Adipocyte (in vitro differentiated cells): ENCODE measurements around the gene EPB41L1.
"Not testable (repeated sequence)": the region's sequence is repeated elsewhere in the genome, so short reads cannot be mapped to it uniquely, and the experiment has no call there.

Source experiments
- DNase-seq: peaks from one replicate; pipeline ENCODE4 v3.0.0-alpha.2; 2015; ENCODE audit warnings: low read depth
- H3K27me3 ChIP-seq: replicated peaks from 2 replicates; pipeline ENCODE4 v1.7.0; 2013; ENCODE audit warnings: mild to moderate bottlenecking, low read length, moderate library complexity; ENCODE audit not compliant: control insufficient read depth, insufficient read depth
- H3K36me3 ChIP-seq: 2 replicates; pipeline ENCODE4 v1.7.0; 2013; ENCODE audit warnings: low read length, mild to moderate bottlenecking, moderate library complexity; ENCODE audit not compliant: control insufficient read depth, insufficient read depth, severe bottlenecking
- H3K4me1 ChIP-seq: 2 replicates; pipeline ENCODE4 v1.7.0; 2013; ENCODE audit warnings: mild to moderate bottlenecking, low read length, moderate library complexity; ENCODE audit not compliant: control insufficient read depth, insufficient read depth
- H3K4me3 ChIP-seq: 2 replicates; pipeline ENCODE4 v1.7.0; 2013; ENCODE audit warnings: mild to moderate bottlenecking, low read length, moderate library complexity
- H3K9ac ChIP-seq: 2 replicates; pipeline ENCODE4 v1.7.0; 2013; ENCODE audit warnings: mild to moderate bottlenecking, low read length, moderate library complexity
- H3K9me3 ChIP-seq: 2 replicates; pipeline ENCODE4 v1.7.0; 2013; ENCODE audit warnings: mild to moderate bottlenecking, low read length, moderate library complexity; ENCODE audit not compliant: control insufficient read depth

The EPB41L1 gene

GRCh38 chr20:36128463-36129159 is 25.9 kb upstream of the EPB41L1 start:
- H3K4me3 ChIP-seq, result peak overlapping the region; percentile 62
- H3K36me3 ChIP-seq, result no peaks in the 10 kb centered on the region
- H3K9me3 ChIP-seq, result no peaks in the 10 kb centered on the region
- peak; percentile 50 for DNase-seq
- H3K4me1 ChIP-seq, result peaks cover 38% of the 10 kb centered on the region
- no peaks in the 10 kb centered on the region for H3K27me3 ChIP-seq
- peak overlapping the region; percentile 68 for H3K9ac ChIP-seq

GRCh38 chr20:36129160-36129543 is 25.4 kb upstream of the EPB41L1 start:
- no peaks in the 10 kb centered on the region for H3K36me3 ChIP-seq
- DNase-seq, result no peak
- H3K9me3 ChIP-seq, result no peaks in the 10 kb centered on the region
- H3K9ac ChIP-seq, result peak overlapping the region; percentile 21
- H3K4me1 ChIP-seq, result peaks cover 39% of the 10 kb centered on the region
- H3K27me3 ChIP-seq, result no peaks in the 10 kb centered on the region
- H3K4me3 ChIP-seq, result peak overlapping the region; percentile 62

DNA sequence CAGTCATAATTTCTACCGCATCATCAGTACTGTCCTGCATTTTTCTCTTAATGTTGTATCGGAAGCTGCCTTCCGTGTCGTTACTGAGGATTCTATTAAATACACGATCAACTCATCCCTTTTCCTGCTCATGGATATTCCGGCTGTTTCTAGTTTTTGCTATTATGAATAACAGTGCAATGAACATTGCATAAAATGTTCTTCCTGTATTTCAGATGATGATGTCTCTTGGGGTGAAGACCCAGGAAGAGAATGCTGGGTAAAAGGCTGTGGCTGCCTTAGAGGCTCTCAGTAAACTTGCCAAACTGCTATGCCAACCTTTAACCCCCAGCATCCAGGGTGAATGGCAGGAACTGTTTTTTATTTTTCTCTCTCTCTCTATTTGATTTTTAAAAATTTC is 24.1 kb upstream of the EPB41L1 start:
- Histone ChIP-seq H3K36me3 (no peaks in the 10 kb centered on the region), H3K9me3 (no peaks in the 10 kb centered on the region), H3K27me3 (no peaks in the 10 kb centered on the region), H3K4me3 (no peak overlapping the region), H3K9ac (peak overlapping the region; percentile 55), H3K4me1 (peaks cover 44% of the 10 kb centered on the region)
- DNase-seq, result no peak

DNA sequence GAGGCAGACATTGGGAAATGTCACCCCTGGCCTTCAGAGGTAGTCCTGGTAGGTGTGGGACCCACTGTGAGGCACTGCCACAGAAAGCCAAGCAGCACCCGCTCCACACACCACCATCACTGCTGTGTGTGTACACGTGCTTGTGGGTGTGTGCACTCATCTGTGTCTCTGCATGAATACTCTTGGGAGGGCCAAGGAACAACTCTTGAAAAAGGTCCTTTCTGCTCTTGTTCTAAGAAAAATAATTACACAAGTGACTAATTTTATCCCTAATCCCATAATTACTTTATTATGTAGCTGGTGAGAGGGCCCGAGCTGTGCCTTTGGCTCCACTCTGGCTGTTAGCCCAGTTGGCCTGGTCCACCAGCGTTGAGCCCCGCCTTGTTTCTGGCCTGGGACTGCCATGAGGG is 21.7 kb upstream of the EPB41L1 start:
- DNase-seq, result no peak
- Histone ChIP-seq H3K4me3 (no peak overlapping the region), H3K4me1 (peaks cover 40% of the 10 kb centered on the region), H3K27me3 (no peaks in the 10 kb centered on the region), H3K9me3 (no peaks in the 10 kb centered on the region), H3K9ac (no peak overlapping the region), H3K36me3 (no peaks in the 10 kb centered on the region)

DNA sequence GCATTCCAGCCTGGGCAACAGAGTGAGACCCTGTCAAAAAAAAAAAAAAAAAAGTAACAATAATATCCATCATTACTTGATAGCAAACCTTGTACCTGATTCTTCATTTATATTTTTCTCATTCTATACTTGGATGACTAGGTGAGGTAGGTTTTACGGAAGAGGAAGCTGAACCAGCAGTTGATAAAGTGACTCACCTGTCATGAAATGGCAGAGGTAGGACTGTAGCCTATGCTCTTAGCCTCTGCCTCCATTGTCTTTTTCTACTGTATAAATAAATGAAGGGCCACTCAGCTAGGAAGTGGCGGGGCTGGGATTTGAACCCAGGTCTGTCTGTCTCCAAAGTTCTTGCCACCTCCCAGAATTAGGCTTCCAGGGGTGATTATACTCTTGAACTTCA is 20.7 kb upstream of the EPB41L1 start:
- Histone ChIP-seq H3K27me3 (no peaks in the 10 kb centered on the region), H3K9me3 (no peaks in the 10 kb centered on the region), H3K4me3 (no peak overlapping the region), H3K4me1 (peaks cover 30% of the 10 kb centered on the region), H3K9ac (no peak overlapping the region), H3K36me3 (no peaks in the 10 kb centered on the region)
- no peak for DNase-seq

- no peak for DNase-seq
- no peaks in the 10 kb centered on the region for H3K9me3 ChIP-seq
- peaks cover 18% of the 10 kb centered on the region for H3K4me1 ChIP-seq
These were observed 19.4 kb upstream of the EPB41L1 start for GRCh38 chr20:36135159-36135558.

GRCh38 chr20:36135821-36136220 is 18.7 kb upstream of the EPB41L1 start:
- Histone ChIP-seq H3K27me3 (no peaks in the 10 kb centered on the region), H3K4me1 (peaks cover 13% of the 10 kb centered on the region), H3K36me3 (no peaks in the 10 kb centered on the region), H3K9ac (no peak overlapping the region), H3K4me3 (no peak overlapping the region), H3K9me3 (no peaks in the 10 kb centered on the region)
- DNase-seq, result no peak

More at GRCh38 chr20:36135159-36135558, 19.4 kb upstream of the EPB41L1 start:
- no peak overlapping the region for H3K9ac ChIP-seq
- H3K4me3 ChIP-seq, result no peak overlapping the region
- H3K27me3 ChIP-seq, result no peaks in the 10 kb centered on the region
- no peaks in the 10 kb centered on the region for H3K36me3 ChIP-seq

DNA sequence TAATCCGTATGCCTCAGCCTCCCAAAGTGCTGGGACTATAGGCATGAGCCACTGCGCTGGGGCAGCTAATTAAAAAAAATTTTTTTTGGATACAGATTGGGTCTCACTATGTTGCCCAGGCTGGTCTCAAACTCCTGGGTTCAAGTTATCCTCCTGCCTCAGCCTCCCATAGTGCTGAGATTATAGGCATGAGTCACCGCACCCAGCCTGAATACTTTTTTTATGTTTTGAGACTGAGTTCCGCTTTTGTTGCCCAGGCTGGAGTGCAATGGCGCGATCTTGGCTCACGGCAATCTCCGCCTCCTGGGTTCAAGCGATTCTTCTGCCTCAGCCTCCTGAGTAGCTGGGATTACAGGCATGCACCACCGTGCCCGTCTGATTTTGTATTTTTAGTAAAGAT is 17.2 kb upstream of the EPB41L1 start:
- not testable (repeated sequence) for H3K9ac ChIP-seq, H3K4me3 ChIP-seq, H3K27me3 ChIP-seq, H3K9me3 ChIP-seq, DNase-seq, H3K36me3 ChIP-seq
- H3K4me1 ChIP-seq, result peaks cover 13% of the 10 kb centered on the region

- Histone ChIP-seq H3K4me3 (no peak overlapping the region), H3K27me3 (no peaks in the 10 kb centered on the region), H3K4me1 (peaks cover 5% of the 10 kb centered on the region), H3K36me3 (no peaks in the 10 kb centered on the region), H3K9me3 (no peaks in the 10 kb centered on the region), H3K9ac (no peak overlapping the region)
- no peak for DNase-seq
These were observed 13.2 kb upstream of the EPB41L1 start for GRCh38 chr20:36141310-36141709.

GRCh38 chr20:36144336-36144735 is 10.2 kb upstream of the EPB41L1 start:
- no peak for DNase-seq
- no peaks in the 10 kb centered on the region for H3K9me3 ChIP-seq

DNA sequence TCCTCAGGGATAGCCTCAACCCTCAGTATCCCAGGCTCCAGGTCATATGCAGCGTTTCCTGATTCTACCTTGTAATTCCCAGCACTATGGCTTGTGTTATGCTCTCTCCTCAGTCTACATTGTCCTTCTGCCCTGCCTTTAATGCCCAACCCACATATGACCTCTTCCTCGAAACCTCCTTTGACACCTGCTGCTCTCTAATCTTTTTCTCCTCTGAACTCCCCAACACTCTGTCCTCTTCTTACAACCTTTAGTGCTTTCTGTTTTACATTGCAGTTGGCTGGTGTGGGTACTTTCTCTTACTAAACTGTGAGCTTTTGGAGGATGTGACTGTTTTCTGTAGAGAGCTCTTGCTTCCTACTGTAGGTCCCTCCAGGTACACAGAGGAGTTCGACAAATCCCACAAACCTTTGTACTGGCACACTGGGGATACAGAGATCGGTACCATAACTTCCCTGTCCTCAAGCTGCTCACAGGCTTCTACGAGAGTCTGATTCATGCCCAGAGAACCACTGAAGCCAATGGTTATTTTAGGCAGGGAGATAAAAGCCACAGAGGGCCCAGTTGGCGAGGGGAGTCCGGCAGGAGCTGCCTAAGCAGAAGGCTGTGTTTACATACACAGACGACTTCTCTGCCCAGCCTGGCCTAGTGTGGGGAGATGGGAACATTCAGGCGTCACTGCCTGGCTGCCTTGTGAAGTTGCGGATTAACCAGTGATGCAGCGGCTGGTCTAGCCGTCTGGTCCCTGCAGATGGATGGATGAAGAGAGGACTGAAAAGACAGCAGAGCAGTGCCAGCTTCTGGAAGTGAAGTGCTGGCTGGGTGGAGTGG is 8.4 kb upstream of the EPB41L1 start:
- H3K36me3 ChIP-seq, result no peaks in the 10 kb centered on the region
- no peak for DNase-seq
- no peak overlapping the region for H3K9ac ChIP-seq
- peaks cover 35% of the 10 kb centered on the region for H3K4me1 ChIP-seq
- no peak overlapping the region for H3K4me3 ChIP-seq
- no peaks in the 10 kb centered on the region for H3K27me3 ChIP-seq
- H3K9me3 ChIP-seq, result no peaks in the 10 kb centered on the region

More at GRCh38 chr20:36144336-36144735, 10.2 kb upstream of the EPB41L1 start:
- Histone ChIP-seq H3K9ac (no peak overlapping the region), H3K36me3 (no peaks in the 10 kb centered on the region), H3K4me3 (no peak overlapping the region), H3K27me3 (no peaks in the 10 kb centered on the region), H3K4me1 (peaks cover 30% of the 10 kb centered on the region)
